Coronary artery (tissue), 2 donors: ENCODE results near the gene HINFP.

ENCODE experiments used
- DNase-seq: peaks from one replicate; pipeline ENCODE4 v3.0.0-alpha.2; 2017; ENCODE audit warnings: low spot score
- H3K27ac ChIP-seq, 2 donors: fragments of 200-600 bp; sonication (generic); one replicate each; pipeline ENCODE4 v1.5.1; 2016 to 2019
- H3K4me3 ChIP-seq: fragments of 200-600 bp; sonication (generic); 2 replicates; pipeline ENCODE4 v1.5.1; 2016; ENCODE audit warnings: mild to moderate bottlenecking, moderate library complexity
- TF ChIP-seq, protein P1 (sequence below): fragments of 200-600 bp; sonication (generic); IDR thresholded peaks from one replicate; pipeline ENCODE4 v1.5.1; 2019; ENCODE audit warnings: antibody characterized with exemption

Gene HINFP

DNA sequence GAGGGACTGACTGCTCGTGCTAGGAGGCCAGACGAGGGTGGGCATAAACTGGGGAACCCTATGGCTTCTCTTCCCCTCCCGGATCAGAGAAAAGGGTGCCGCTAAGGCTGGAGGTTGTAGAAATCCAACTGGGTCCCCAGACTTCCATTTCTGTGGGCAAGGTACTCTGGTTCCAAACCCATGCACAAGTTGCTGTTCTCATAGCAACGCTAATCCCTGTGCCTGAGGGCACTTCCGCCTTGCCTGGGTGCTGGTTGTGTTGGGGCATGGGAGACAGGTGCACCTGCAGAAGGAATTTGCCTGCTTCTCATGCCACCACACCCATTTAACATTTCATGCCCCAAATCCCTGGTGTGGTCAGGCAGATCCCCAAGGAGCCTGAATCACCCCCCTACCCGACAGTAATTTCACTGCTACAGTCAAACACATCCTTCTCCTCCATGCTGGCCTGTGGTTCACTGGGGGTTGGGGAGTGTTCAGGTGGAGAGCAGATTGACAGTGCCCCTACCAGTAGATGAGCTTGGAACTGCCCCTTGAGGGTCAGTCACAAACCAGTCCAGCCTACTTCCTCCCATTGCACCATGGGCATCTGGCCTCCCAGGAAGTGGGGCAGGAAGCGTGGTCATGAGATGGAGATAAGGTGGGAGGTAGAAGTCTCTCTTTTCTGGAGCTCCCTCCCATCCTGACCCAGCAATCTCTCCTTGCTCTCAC, 13.1 kb upstream of the HINFP start:
- peak overlapping the region; percentile 78 to 85 for H3K27ac ChIP-seq
- DNase-seq: no peak

DNA sequence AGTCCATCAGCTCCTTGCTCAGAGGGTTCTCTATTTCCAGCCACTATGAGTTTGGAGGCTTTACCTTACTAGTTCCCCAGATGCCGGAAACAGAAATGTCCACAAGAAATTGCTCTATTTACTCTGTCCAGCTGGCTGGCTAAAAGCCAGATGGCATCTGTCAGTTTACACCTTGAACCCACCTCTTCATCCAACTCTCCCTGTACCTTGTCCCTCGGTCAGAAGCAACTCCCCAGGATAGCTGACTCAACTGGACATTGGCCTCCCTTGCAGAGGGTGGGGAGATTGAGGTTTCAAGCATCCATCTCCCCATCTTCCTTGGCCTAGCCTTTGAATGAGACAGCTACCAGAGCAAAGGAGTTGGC, 12.5 kb upstream of the HINFP start:
- no peak for DNase-seq
- Histone ChIP-seq H3K4me3 (peak overlapping the region; percentile 98), H3K27ac (peak overlapping the region in 1 of 2 donors; percentile 85)
- TF ChIP-seq, protein P1, sequence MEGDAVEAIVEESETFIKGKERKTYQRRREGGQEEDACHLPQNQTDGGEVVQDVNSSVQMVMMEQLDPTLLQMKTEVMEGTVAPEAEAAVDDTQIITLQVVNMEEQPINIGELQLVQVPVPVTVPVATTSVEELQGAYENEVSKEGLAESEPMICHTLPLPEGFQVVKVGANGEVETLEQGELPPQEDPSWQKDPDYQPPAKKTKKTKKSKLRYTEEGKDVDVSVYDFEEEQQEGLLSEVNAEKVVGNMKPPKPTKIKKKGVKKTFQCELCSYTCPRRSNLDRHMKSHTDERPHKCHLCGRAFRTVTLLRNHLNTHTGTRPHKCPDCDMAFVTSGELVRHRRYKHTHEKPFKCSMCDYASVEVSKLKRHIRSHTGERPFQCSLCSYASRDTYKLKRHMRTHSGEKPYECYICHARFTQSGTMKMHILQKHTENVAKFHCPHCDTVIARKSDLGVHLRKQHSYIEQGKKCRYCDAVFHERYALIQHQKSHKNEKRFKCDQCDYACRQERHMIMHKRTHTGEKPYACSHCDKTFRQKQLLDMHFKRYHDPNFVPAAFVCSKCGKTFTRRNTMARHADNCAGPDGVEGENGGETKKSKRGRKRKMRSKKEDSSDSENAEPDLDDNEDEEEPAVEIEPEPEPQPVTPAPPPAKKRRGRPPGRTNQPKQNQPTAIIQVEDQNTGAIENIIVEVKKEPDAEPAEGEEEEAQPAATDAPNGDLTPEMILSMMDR: no peak

More for the DNA sequence above, 13.1 kb upstream of the HINFP start:
- TF ChIP-seq, protein P1: no peak
- H3K4me3 ChIP-seq: peak overlapping the region; percentile 98

- H3K4me3 ChIP-seq: no peak overlapping the region
- no peak for DNase-seq
- no peak overlapping the region for H3K27ac ChIP-seq
These were observed 11.5 kb upstream of the HINFP start for GRCh38 chr11:119109843-119110242.

DNA sequence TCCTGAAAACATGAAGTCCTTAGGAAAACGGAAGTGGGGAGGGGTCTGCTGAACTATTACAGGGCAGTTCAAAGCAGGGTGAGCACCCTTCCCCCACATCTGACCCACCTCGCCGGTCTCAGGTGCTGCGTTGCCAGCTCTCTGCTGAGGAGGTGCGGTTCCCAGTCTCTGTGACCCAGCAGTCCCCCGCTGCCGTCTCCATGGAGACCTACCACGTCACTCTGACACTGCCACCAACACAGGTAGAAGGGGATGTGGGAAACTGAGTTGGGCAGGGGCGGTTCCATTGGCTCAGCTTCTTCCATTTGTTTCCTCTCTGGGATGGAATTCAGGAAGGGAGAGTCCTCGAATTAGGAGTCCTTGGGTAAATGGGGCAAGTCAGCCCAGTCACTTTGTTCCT, 10.9 kb upstream of the HINFP start:
- no peak overlapping the region for H3K4me3 ChIP-seq
- no peak for DNase-seq
- H3K27ac ChIP-seq: no peak overlapping the region
- TF ChIP-seq, protein P1: no peak

More at GRCh38 chr11:119109843-119110242, 11.5 kb upstream of the HINFP start:
- TF ChIP-seq, protein P1: no peak

DNA sequence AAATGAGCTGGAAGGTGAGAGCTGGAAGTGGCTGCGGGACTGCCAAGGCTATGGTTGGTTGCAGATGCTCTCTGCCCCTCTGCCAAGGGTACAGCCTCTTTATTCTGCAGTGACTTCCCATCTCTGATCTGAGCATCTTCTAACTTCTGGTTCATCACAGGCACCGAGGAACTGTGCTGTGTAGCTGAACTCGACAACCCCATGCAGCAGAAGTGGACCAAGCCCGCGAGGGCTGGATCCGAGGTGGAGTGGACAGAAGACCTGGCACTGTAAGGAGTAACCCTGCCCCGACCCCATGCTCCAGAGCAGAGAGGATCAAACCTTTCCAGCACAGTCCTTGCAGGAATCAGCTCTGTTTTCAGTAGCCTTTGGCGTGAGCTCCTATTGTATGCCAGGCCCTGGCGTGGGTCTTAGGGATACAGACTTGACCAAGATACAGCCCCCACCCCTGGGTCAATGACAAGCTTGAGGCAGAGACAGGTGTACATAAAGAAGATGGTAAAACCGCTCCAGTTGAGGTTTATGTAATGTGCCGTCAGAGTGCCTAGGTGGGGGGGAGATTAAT, 9.9 kb upstream of the HINFP start:
- H3K4me3 ChIP-seq: no peak overlapping the region
- TF ChIP-seq, protein P1: no peak
- H3K27ac ChIP-seq: no peak overlapping the region
- no peak for DNase-seq

- DNase-seq: no peak
- no peak overlapping the region for H3K4me3 ChIP-seq
- TF ChIP-seq, protein P1: no peak
- no peak overlapping the region for H3K27ac ChIP-seq
These were observed 8.9 kb upstream of the HINFP start for GRCh38 chr11:119112314-119113020.
